Measurements from ENCODE around the gene ACSS3. TPM values are rescaled to one million over a fixed set of nuclear protein-coding genes. Genes with fewer than 3 reads are reported as not detected.

ACSS3 gene
- total RNA-seq, 4 donors from 2014 or later, result 5.8 to 12.1 (median 6.9) TPM

DNA sequence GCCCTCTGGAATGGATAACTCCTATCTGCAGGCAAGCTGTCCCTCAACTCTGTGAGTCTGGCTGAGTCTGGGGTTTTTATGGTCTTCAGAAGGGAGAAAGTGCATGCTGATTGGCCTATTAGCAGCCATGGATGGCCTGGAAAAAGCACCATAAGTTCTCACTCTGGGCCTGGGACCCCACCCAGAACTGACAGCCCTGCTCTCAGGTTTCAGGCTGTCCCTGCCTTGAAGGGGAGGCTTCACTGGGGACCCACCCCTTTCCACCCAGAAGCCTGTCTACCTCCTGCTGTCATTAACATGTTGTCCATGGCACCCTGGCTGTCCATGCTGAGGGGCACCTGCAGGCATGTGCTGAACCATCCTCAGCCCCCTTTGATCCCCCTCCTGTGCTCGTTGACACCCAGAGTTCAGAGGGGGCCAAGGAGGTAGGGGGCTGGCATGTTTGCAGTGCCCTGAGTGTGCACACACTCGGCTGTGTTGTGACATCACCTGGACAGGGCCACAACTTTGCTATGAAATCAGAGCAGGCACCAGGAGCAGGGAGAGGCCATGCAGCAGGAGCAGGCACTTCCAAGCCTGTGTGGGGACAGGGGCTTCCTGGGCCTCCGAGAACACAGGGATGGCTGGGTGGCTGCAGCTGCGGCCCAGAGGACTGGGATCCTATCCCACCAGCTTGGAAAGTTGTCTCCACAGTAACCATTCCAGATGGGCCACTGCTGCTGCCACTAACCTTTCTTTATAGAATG lies 84.7 kb downstream of the ACSS3 start:
- intact Hi-C loops (cut with DNase I), result no loop called here
- Histone ChIP-seq H3K4me1 (no peaks in the 10 kb centered on the region), H3K9me3 (no peaks in the 10 kb centered on the region), H3K27me3 (no peaks in the 10 kb centered on the region), H3K27ac (replicated peaks in 1 of 4) (no peak overlapping the region), H3K4me3 (no peak overlapping the region), H3K36me3 (peaks cover 0 to 13% (median 0%) of the 10 kb centered on the region in 4 donors)
- WGBS, result 83% methylated on average over 4 of the region's 4 CpGs
- no peak for DNase-seq (ENCODE audit: extremely low spot score)
- TF ChIP-seq CTCF (IDR thresholded peaks at IDR 0.05), result no peak
- no peak for TF ChIP-seq EP300 (IDR thresholded peaks at IDR 0.05)
- TF ChIP-seq POLR2A (IDR thresholded peaks at IDR 0.05; ENCODE audit: low read depth), result no peak
- TF ChIP-seq POLR2AphosphoS5 (IDR thresholded peaks at IDR 0.05), result no peak

GRCh38 chr12:81164827-81165226 lies 86.9 kb downstream of the ACSS3 start:
- H3K36me3 ChIP-seq, result peaks cover 0 to 13% (median 0%) of the 10 kb centered on the region in 4 donors
- DNase-seq (ENCODE audit: extremely low spot score), result no peak
- H3K27me3 ChIP-seq, result no peaks in the 10 kb centered on the region
- H3K27ac ChIP-seq (replicated peaks in 1 of 4), result no peak overlapping the region
- intact Hi-C loops (cut with DNase I), result no loop called here
- TF ChIP-seq CTCF (IDR thresholded peaks at IDR 0.05) (no peak), POLR2AphosphoS5 (IDR thresholded peaks at IDR 0.05) (no peak), POLR2A (IDR thresholded peaks at IDR 0.05; ENCODE audit: low read depth) (no peak), EP300 (IDR thresholded peaks at IDR 0.05) (no peak)
- H3K4me1 ChIP-seq, result no peaks in the 10 kb centered on the region
- H3K4me3 ChIP-seq, result no peak overlapping the region
- H3K9me3 ChIP-seq, result no peaks in the 10 kb centered on the region

DNA sequence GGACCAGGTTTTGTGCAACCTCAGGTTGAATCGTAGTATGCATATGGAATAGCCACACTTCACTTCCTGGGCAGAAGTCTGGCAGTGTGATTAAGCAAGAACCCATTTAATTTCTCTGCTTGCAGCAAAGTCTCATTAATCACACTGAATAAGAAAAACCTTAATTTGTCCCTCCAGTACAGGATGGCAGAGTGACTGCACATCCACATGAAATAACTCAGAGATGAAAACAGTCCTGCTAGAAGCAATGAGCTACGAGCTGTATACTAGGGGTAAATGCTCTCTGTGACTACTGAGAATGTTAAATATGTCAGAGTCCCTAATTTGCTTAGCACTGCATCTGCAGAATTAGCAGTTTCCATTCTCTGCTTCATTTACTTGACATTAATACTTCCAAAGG lies 88.9 kb downstream of the ACSS3 start:
- Histone ChIP-seq H3K36me3 (peaks cover 0 to 10% (median 0%) of the 10 kb centered on the region in 4 donors), H3K4me1 (no peaks in the 10 kb centered on the region), H3K27me3 (no peaks in the 10 kb centered on the region), H3K4me3 (no peak overlapping the region), H3K27ac (replicated peaks in 1 of 4) (no peak overlapping the region), H3K9me3 (no peaks in the 10 kb centered on the region)
- DNase-seq (ENCODE audit: extremely low spot score), result no peak
- TF ChIP-seq POLR2A (IDR thresholded peaks at IDR 0.05; ENCODE audit: low read depth) (no peak), CTCF (IDR thresholded peaks at IDR 0.05) (no peak), EP300 (IDR thresholded peaks at IDR 0.05) (no peak), POLR2AphosphoS5 (IDR thresholded peaks at IDR 0.05) (no peak)
- intact Hi-C loops (cut with DNase I), result no loop called here
- WGBS, result 89% methylated on average over 2 of the region's 2 CpGs

DNA sequence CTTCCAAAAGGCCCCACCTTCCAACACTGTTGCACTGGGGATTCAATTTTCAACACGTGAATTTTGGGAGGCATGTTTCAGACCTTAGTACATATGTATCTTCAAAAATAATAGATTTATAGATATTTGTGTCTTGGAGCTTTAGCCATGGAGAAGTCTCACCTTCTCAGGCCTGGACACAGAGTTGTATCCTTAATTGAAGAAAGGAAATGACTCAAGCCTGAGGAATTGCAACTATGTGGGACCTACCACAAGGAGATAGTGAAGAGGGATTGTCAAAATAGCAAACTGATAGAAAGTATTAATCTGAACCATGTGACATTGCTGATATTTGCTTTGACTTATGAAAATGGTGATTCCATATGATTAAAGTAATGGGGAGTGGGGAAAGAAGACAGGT lies 89.8 kb downstream of the ACSS3 start:
- no peak overlapping the region for H3K27ac ChIP-seq (replicated peaks in 1 of 4)
- no peaks in the 10 kb centered on the region for H3K4me1 ChIP-seq
- H3K27me3 ChIP-seq, result no peaks in the 10 kb centered on the region
- H3K36me3 ChIP-seq, result peaks cover 0 to 1% (median 0%) of the 10 kb centered on the region in 4 donors
- H3K4me3 ChIP-seq, result no peak overlapping the region
- intact Hi-C loops (cut with DNase I), result no loop called here
- DNase-seq (ENCODE audit: extremely low spot score), result no peak
- no peak for TF ChIP-seq POLR2A (IDR thresholded peaks at IDR 0.05; ENCODE audit: low read depth)
- TF ChIP-seq EP300 (IDR thresholded peaks at IDR 0.05), result no peak
- TF ChIP-seq POLR2AphosphoS5 (IDR thresholded peaks at IDR 0.05), result no peak
- no peak for TF ChIP-seq CTCF (IDR thresholded peaks at IDR 0.05)
- H3K9me3 ChIP-seq, result no peaks in the 10 kb centered on the region
- WGBS, result 88% methylated on average over 1 of the region's 1 CpG

- Histone ChIP-seq H3K4me1 (no peaks in the 10 kb centered on the region), H3K27me3 (no peaks in the 10 kb centered on the region), H3K27ac (replicated peaks in 1 of 4) (no peak overlapping the region), H3K4me3 (no peak overlapping the region), H3K9me3 (no peaks in the 10 kb centered on the region), H3K36me3 (no peaks in the 10 kb centered on the region)
- intact Hi-C loops (cut with DNase I), result no loop called here
- 94% methylated on average over 3 of the region's 3 CpGs for WGBS
- TF ChIP-seq POLR2AphosphoS5 (IDR thresholded peaks at IDR 0.05) (no peak), CTCF (IDR thresholded peaks at IDR 0.05) (no peak), EP300 (IDR thresholded peaks at IDR 0.05) (no peak), POLR2A (IDR thresholded peaks at IDR 0.05; ENCODE audit: low read depth) (no peak)
- no peak for DNase-seq (ENCODE audit: extremely low spot score)
These were observed 90.6 kb downstream of the ACSS3 start for GRCh38 chr12:81168445-81168844.
